H1 (cell line): ENCODE data around the gene TBC1D10A. TPM values are rescaled to one million over a fixed set of nuclear protein-coding genes. Genes with fewer than 3 reads are reported as not detected.

Source experiments
- EGR1 ChIP-seq: IDR thresholded peaks from 2 replicates; pipeline ENCODE4 v1.6.1; 2011; ENCODE audit warnings: low read depth, low read length, borderline replicate concordance
- EP300 ChIP-seq, 2 experiments: IDR thresholded peaks; 1 replicate in 1 of 2; 2 replicates in 1 of 2; pipeline ENCODE4 v1.6.1; 2011 to 2012; ENCODE audit warnings: low read depth in 2 of 2, low read length in 2 of 2, mild to moderate bottlenecking in 2 of 2, borderline replicate concordance in 1 of 2, inconsistent platforms in 1 of 2, moderate library complexity in 1 of 2
- FOSL1 ChIP-seq: IDR thresholded peaks from 2 replicates; pipeline ENCODE4 v1.6.1; 2011; ENCODE audit warnings: mild to moderate bottlenecking, low read depth, low read length, moderate library complexity; ENCODE audit not compliant: insufficient read depth
- JUND ChIP-seq: IDR thresholded peaks from 2 replicates; pipeline ENCODE4 v1.6.1; 2011; ENCODE audit warnings: mild to moderate bottlenecking, improper control_type of control experiment, low read length
- KDM5A ChIP-seq: fragments of 200-600 bp; IDR thresholded peaks from 2 replicates; pipeline ENCODE4 v1.7.1; 2012; ENCODE audit warnings: mild to moderate bottlenecking, low read length, inconsistent platforms, mixed read lengths
- MAX ChIP-seq: IDR thresholded peaks from 2 replicates; pipeline ENCODE4 v1.6.1; 2012; ENCODE audit warnings: inconsistent platforms
- NANOG ChIP-seq: IDR thresholded peaks from 2 replicates; pipeline ENCODE4 v1.6.1; 2011; ENCODE audit warnings: low read length, low read depth, mild to moderate bottlenecking, inconsistent platforms; ENCODE audit not compliant: insufficient read depth, poor library complexity, severe bottlenecking
- PHF8 ChIP-seq: fragments of 200-600 bp; sonication (generic); conservative IDR thresholded peaks from 2 replicates; pipeline ENCODE4 v1.7.1; 2012; ENCODE audit warnings: low read depth, mild to moderate bottlenecking, inconsistent platforms, low read length, moderate library complexity
- POLR2A ChIP-seq, 2 experiments: IDR thresholded peaks; 1 replicate in 1 of 2; 2 replicates in 1 of 2; pipeline ENCODE4 v1.6.1; 2011; ENCODE audit warnings: low read depth in 2 of 2, low read length in 2 of 2, mild to moderate bottlenecking in 2 of 2; ENCODE audit errors: control extremely low read depth in 1 of 2
- POLR2AphosphoS5 ChIP-seq: IDR thresholded peaks from 2 replicates; pipeline ENCODE4 v1.6.1; 2011; ENCODE audit warnings: low read depth, low read length
- RXRA ChIP-seq: IDR thresholded peaks from 2 replicates; pipeline ENCODE4 v1.6.1; 2011; ENCODE audit warnings: low read depth, mild to moderate bottlenecking, low read length, moderate library complexity; ENCODE audit not compliant: insufficient read depth
- SIN3A ChIP-seq, 2 experiments: IDR thresholded peaks in 1 of 2; conservative IDR thresholded peaks in 1 of 2; 2 replicates each; pipeline ENCODE4 v1.6.1; 2011 to 2012; ENCODE audit warnings: low read length in 2 of 2, improper control_type of control experiment in 1 of 2, low read depth in 1 of 2, mild to moderate bottlenecking in 1 of 2
- SIRT6 ChIP-seq: IDR thresholded peaks from one replicate; pipeline ENCODE4 v1.7.1; 2012; ENCODE audit warnings: low read length, inconsistent platforms
- TBP ChIP-seq: IDR thresholded peaks from 2 replicates; pipeline ENCODE4 v1.6.1; 2011; ENCODE audit warnings: low read depth, low read length, improper control_type of control experiment
- USF2 ChIP-seq: IDR thresholded peaks from 2 replicates; pipeline ENCODE4 v1.6.1; 2011; ENCODE audit warnings: low read length, improper control_type of control experiment
- polyA plus RNA-seq, 7 experiments: library from polyadenylated mRNA; depleted of rRNA in 3 of 7; stranded (reverse) in 5 of 7; unstranded in 2 of 7; fragments of >200 nt in 5 of 7; fragments of 200-250 nt in 2 of 7; gene quantifications; 1 replicate in 5 of 7; 2 replicates in 1 of 7; 4 replicates in 1 of 7; pipeline versions ENCODE4 v1.2.1 to v1.2.3, GENCODE V29; 2011 to 2013; ENCODE audit warnings: missing spikeins in 2 of 7, mixed read lengths in 2 of 7
- total RNA-seq: library from RNA; stranded (reverse); fragmentation: NEBNext Ultra II Directional; extraction: Animal tissue kit (Norgen Biotek cat#: 25700); gene quantifications from 2 replicates; pipeline ENCODE4 v1.2.1, GENCODE V29; 2021

Gene TBC1D10A
- total and polyA plus RNA-seq, 2 of the 8 experiments (the other 6 are each of a cell fraction or from before 2014, with no cell fraction given), result 5.4 to 7.0 TPM

GRCh38 chr22:30326706-30327362 lies at the start of gene TBC1D10A (continued):
- TF ChIP-seq EP300 (IDR thresholded peaks at IDR 0.05; ENCODE audit: borderline replicate concordance in 1 of 2, low read depth in 2 of 2, low read length in 2 of 2), result no peak
- no peak for TF ChIP-seq MAX
- TF ChIP-seq PHF8, result peak; percentile 65
- 0 out of 3 replicates have a peak, but pooled peaks of 1 of the 2 experiments have one; percentile 31 for TF ChIP-seq POLR2A (IDR thresholded peaks at IDR 0.05; ENCODE audit: control extremely low read depth in 1 of 2, low read depth in 2 of 2, low read length in 2 of 2)
- no peak for TF ChIP-seq POLR2AphosphoS5
- TF ChIP-seq USF2, result no peak
- TF ChIP-seq EGR1, result peak; percentile 75; the same call in 1 of the 2 replicates
- no peak for TF ChIP-seq FOSL1
- TF ChIP-seq SIRT6, result no peak
- no peak for TF ChIP-seq KDM5A
- no peak for TF ChIP-seq JUND
- TF ChIP-seq SIN3A (conservative IDR thresholded peaks at IDR 0.05 in 1 of 2, IDR thresholded peaks at IDR 0.05 in 1 of 2; ENCODE audit: low read depth in 1 of 2, low read length in 2 of 2), result peak; percentile 45 to 73; a peak in 2 of 4 replicates
- no peak for TF ChIP-seq RXRA
- TF ChIP-seq NANOG, result no peak
- TF ChIP-seq TBP, result no peak
